GM04503 (cell line): ENCODE measurements around the gene LRRTM1.

Experiments used
- DNase-seq: peaks from one replicate; pipeline ENCODE4 v3.0.0-alpha.2; 2012; ENCODE audit warnings: low read depth

LRRTM1 gene

GRCh38 chr2:80302314-80303005 is 2.1 kb downstream of the LRRTM1 start:
- DNase-seq = no peak

- no peak for DNase-seq
These were observed 2.6 kb downstream of the LRRTM1 start for GRCh38 chr2:80302001-80302313.

GRCh38 chr2:80300954-80301353 is 3.6 kb downstream of the LRRTM1 start:
- DNase-seq = no peak

- DNase-seq = no peak
These were observed 4.2 kb downstream of the LRRTM1 start for GRCh38 chr2:80300346-80300745.

- DNase-seq = no peak
These were observed 4.9 kb downstream of the LRRTM1 start for GRCh38 chr2:80299661-80300060.

- DNase-seq = no peak
These were observed 5.6 kb downstream of the LRRTM1 start for GRCh38 chr2:80298954-80299353.

GRCh38 chr2:80293039-80293438 is 11.5 kb downstream of the LRRTM1 start:
- no peak for DNase-seq

GRCh38 chr2:80292474-80292873 is 12.1 kb downstream of the LRRTM1 start:
- DNase-seq = no peak

- DNase-seq = no peak
These were observed 12.9 kb downstream of the LRRTM1 start for GRCh38 chr2:80291656-80292055.

GRCh38 chr2:80288576-80288975 is 16.0 kb downstream of the LRRTM1 start:
- DNase-seq = no peak

- no peak for DNase-seq
These were observed 23.5 kb downstream of the LRRTM1 start for GRCh38 chr2:80281049-80281448.

GRCh38 chr2:80280598-80280997 is 24.0 kb downstream of the LRRTM1 start:
- DNase-seq = no peak

GRCh38 chr2:80269806-80270205 is 34.7 kb downstream of the LRRTM1 start:
- no peak for DNase-seq

- DNase-seq = no peak
These were observed 38.3 kb downstream of the LRRTM1 start for GRCh38 chr2:80266231-80266630.

GRCh38 chr2:80259292-80259691 is 45.3 kb downstream of the LRRTM1 start:
- no peak for DNase-seq

- no peak for DNase-seq
These were observed 45.8 kb downstream of the LRRTM1 start for GRCh38 chr2:80258793-80259192.

GRCh38 chr2:80258341-80258740 is 46.2 kb downstream of the LRRTM1 start:
- no peak for DNase-seq

GRCh38 chr2:80257450-80257849 is 47.1 kb downstream of the LRRTM1 start:
- no peak for DNase-seq

- DNase-seq = no peak
These were observed 47.8 kb downstream of the LRRTM1 start for GRCh38 chr2:80256782-80257167.

GRCh38 chr2:80255918-80256781 is 48.4 kb downstream of the LRRTM1 start:
- DNase-seq = peak; percentile 3

GRCh38 chr2:80252294-80252986 is 52.1 kb downstream of the LRRTM1 start:
- DNase-seq = no peak
